GM23338 (cell line): ENCODE data around the gene HLCS. TPM values are rescaled to one million over a fixed set of nuclear protein-coding genes. Genes with fewer than 3 reads are reported as not detected.
A peak's percentile ranks its signal among the peaks of the same experiment; 100 is the strongest.

Experiments used
- ATAC-seq: fragments of 200-7000 bp; cut with Tn5 transposase; 3 replicates; pipeline ENCODE4 v1.9.1; 2020
- DNase-seq: peaks from one replicate; pipeline ENCODE4 v3.0.0-alpha.2; 2015; ENCODE audit warnings: low spot score
- H2AFZ ChIP-seq: fragments of 200-600 bp; sonication (generic); 2 replicates; pipeline ENCODE4 v1.8.0; 2016; ENCODE audit warnings: antibody characterized with exemption, mild to moderate bottlenecking, moderate library complexity
- H3F3A ChIP-seq: fragments of 200-600 bp; sonication (generic); replicated peaks from 2 replicates; pipeline ENCODE4 v1.8.0; 2017; ENCODE audit warnings: antibody characterized with exemption, mixed run types, low read depth
- H3K27ac ChIP-seq: fragments of 200-600 bp; sonication (generic); 2 replicates; pipeline ENCODE4 v1.6.1; 2016; ENCODE audit warnings: low read depth
- H3K27me3 ChIP-seq: fragments of 200-600 bp; sonication (generic); 2 replicates; pipeline ENCODE4 v1.8.0; 2016; ENCODE audit warnings: mild to moderate bottlenecking, mixed run types, moderate library complexity; ENCODE audit not compliant: insufficient read depth
- H3K36me3 ChIP-seq: fragments of 200-600 bp; sonication (generic); 2 replicates; pipeline ENCODE4 v1.8.0; 2016; ENCODE audit warnings: mild to moderate bottlenecking; ENCODE audit not compliant: insufficient read depth
- H3K4me1 ChIP-seq: fragments of 200-600 bp; sonication (generic); 2 replicates; pipeline ENCODE4 v1.8.0; 2016; ENCODE audit warnings: mild to moderate bottlenecking, moderate library complexity; ENCODE audit not compliant: insufficient read depth
- H3K4me2 ChIP-seq: fragments of 200-600 bp; sonication (generic); 2 replicates; pipeline ENCODE4 v1.7.1; 2017; ENCODE audit warnings: mixed run types
- H3K4me3 ChIP-seq: fragments of 200-600 bp; sonication (generic); 2 replicates; pipeline ENCODE4 v1.6.1; 2016; ENCODE audit warnings: mixed run types
- H3K79me2 ChIP-seq: fragments of 200-600 bp; sonication (generic); replicated peaks from 2 replicates; pipeline ENCODE4 v1.8.0; 2017; ENCODE audit warnings: mild to moderate bottlenecking; ENCODE audit not compliant: insufficient read depth
- H3K9me2 ChIP-seq: fragments of 200-600 bp; sonication (generic); 2 replicates; pipeline ENCODE4 v1.8.0; 2017; ENCODE audit not compliant: insufficient read depth
- H4K20me1 ChIP-seq: fragments of 200-600 bp; sonication (generic); replicated peaks from 2 replicates; pipeline ENCODE4 v1.8.0; 2017; ENCODE audit warnings: mild to moderate bottlenecking; ENCODE audit not compliant: insufficient read depth
- H3K27ac Mint-ChIP-seq: 2 replicates; pipeline ENCODE4 v1.8.0; 2020; ENCODE audit warnings: inconsistent platforms, mild to moderate bottlenecking, moderate library complexity, mixed read lengths
- H3K27me3 Mint-ChIP-seq: 3 replicates; pipeline ENCODE4 v1.8.0; 2022; ENCODE audit warnings: low read depth, mild to moderate bottlenecking, moderate library complexity, mixed read lengths, inconsistent platforms; ENCODE audit not compliant: insufficient read depth, poor library complexity
- H3K36me3 Mint-ChIP-seq: 3 replicates; pipeline ENCODE4 v1.8.0; 2021; ENCODE audit warnings: low read depth, mild to moderate bottlenecking, inconsistent platforms, moderate library complexity, mixed read lengths
- H3K4me1 Mint-ChIP-seq: 3 replicates; pipeline ENCODE4 v1.8.0; 2020; ENCODE audit warnings: mild to moderate bottlenecking, inconsistent platforms, mixed read lengths
- H3K4me3 Mint-ChIP-seq: 3 replicates; pipeline ENCODE4 v1.8.0; 2021; ENCODE audit warnings: moderate library complexity, mild to moderate bottlenecking, inconsistent platforms, mixed read lengths
- H3K9me3 Mint-ChIP-seq: 3 replicates; pipeline ENCODE4 v1.8.0; 2020; ENCODE audit warnings: moderate library complexity, mild to moderate bottlenecking, inconsistent platforms, mixed read lengths
- CREB1 ChIP-seq: fragments of 250-450 bp; sonication (Bioruptor Pico); IDR thresholded peaks from 2 replicates; pipeline ENCODE4 v1.5.0; 2020; ENCODE audit warnings: low read depth, mild to moderate bottlenecking, moderate library complexity
- EZH2 ChIP-seq: fragments of 200-600 bp; sonication (generic); IDR thresholded peaks from one replicate; pipeline ENCODE4 v1.8.0; 2017; ENCODE audit warnings: antibody characterized with exemption, mild to moderate bottlenecking, low read depth; ENCODE audit not compliant: unreplicated experiment
- EZH2phosphoT487 ChIP-seq: fragments of 200-600 bp; sonication (generic); IDR thresholded peaks from one replicate; pipeline ENCODE4 v1.8.1; 2018; ENCODE audit warnings: antibody characterized with exemption; ENCODE audit not compliant: unreplicated experiment
- JUNB ChIP-seq: IDR thresholded peaks from one replicate; pipeline ENCODE4 v1.6.1; 2016; ENCODE audit warnings: antibody characterized with exemption; ENCODE audit not compliant: unreplicated experiment
- NANOG ChIP-seq: IDR thresholded peaks from 2 replicates; pipeline ENCODE4 v1.6.1; 2016; ENCODE audit warnings: antibody characterized with exemption, borderline replicate concordance
- POLR2AphosphoS5 ChIP-seq: IDR thresholded peaks from 2 replicates; pipeline ENCODE4 v1.6.1; 2016; ENCODE audit warnings: antibody characterized with exemption, low read depth
- REST ChIP-seq: IDR thresholded peaks from one replicate; pipeline ENCODE4 v1.6.1; 2018; ENCODE audit warnings: antibody characterized with exemption; ENCODE audit not compliant: unreplicated experiment
- STAT1 ChIP-seq: IDR thresholded peaks from one replicate; pipeline ENCODE4 v1.6.1; 2016; ENCODE audit warnings: antibody characterized with exemption; ENCODE audit not compliant: unreplicated experiment
- ZNF114 ChIP-seq: fragments of 250-450 bp; sonication (Bioruptor Pico); IDR thresholded peaks from 2 replicates; pipeline ENCODE4 v1.5.0; 2020; ENCODE audit warnings: mild to moderate bottlenecking, moderate library complexity
- polyA plus RNA-seq: library from polyadenylated mRNA; unstranded; fragments of >200 nt; fragmentation: Nextera tagmentation; extraction: Ambion mirVana; gene quantifications from 2 replicates; pipeline ENCODE4 v1.2.1, GENCODE V29; 2016
- total RNA-seq: library from RNA; depleted of rRNA; stranded (reverse); fragments of >200 nt; shearing (Covaris generic); gene quantifications from 2 replicates; pipeline ENCODE4 v1.2.3, GENCODE V29; 2014
- TF ChIP-seq, protein P1 (sequence below), 2 experiments: fragments of 200-600 bp in 1 of 2; sonication (generic) in 1 of 2; conservative IDR thresholded peaks; 2 replicates each; pipeline versions ENCODE4 v1.5.1 to v1.6.1; 2016 to 2017; ENCODE audit warnings: antibody characterized with exemption in 2 of 2, low read depth in 2 of 2, mild to moderate bottlenecking in 2 of 2, moderate library complexity in 1 of 2
- TF ChIP-seq, protein P2 (sequence below): IDR thresholded peaks from 2 replicates; pipeline ENCODE4 v1.6.1; 2016; ENCODE audit warnings: antibody characterized with exemption

The HLCS gene
- total and polyA plus RNA-seq, 2 experiments from 2014 or later, result 6.1 to 14.7 TPM

GRCh38 chr21:36888466-36888865 is 78.0 kb downstream of the HLCS start:
- Histone ChIP-seq H4K20me1 (no peaks in the 10 kb centered on the region), H3K4me1 (no peaks in the 10 kb centered on the region; the same call in 1 of the 2 replicates), H3K79me2 (no peaks in the 10 kb centered on the region), H3F3A (no peaks in the 10 kb centered on the region), H3K36me3 (peaks cover 8% of the 10 kb centered on the region; the same call in 1 of the 2 replicates), H3K27ac (no peak overlapping the region), H3K27me3 (no peaks in the 10 kb centered on the region), H2AFZ (no peak overlapping the region), H3K4me3 (no peak overlapping the region), H3K9me2 (0 out of 2 replicates have a peak, but pooled peaks cover 4% of the 10 kb centered on the region), H3K4me2 (no peak overlapping the region)
- Mint-ChIP-seq H3K36me3 (peaks cover 16% of the 10 kb centered on the region), H3K9me3 (peaks cover 17% of the 10 kb centered on the region), H3K27me3 (peaks cover 9% of the 10 kb centered on the region), H3K27ac (no peak overlapping the region), H3K4me3 (no peak overlapping the region), H3K4me1 (peaks cover 22% of the 10 kb centered on the region)
- ATAC-seq (no peak), DNase-seq (no peak)
- TF ChIP-seq JUNB (no peak), CREB1 (CRISPR knock-in tag) (no peak)

DNA sequence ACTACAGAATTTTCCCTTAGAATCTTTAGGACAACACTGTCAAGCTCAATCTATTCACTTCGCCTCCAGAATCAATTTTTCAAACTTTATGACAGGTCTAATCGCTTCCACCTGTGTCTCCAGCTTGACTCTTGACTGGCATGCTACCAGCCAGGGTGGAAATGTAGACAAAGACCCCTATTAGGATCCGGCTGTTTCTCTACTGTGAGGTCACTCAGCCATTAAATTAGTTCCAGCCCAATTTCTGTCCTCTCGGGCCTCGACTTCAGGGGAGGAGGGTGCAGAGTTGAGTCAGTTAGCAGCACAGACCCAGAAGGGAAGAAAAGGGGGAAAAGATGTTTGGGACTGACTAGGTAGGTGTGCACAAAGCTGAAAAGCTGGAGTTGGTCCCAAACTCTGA is 78.5 kb downstream of the HLCS start:
- Histone ChIP-seq H2AFZ (no peak overlapping the region), H3K9me2 (0 out of 2 replicates have a peak, but pooled peaks cover 4% of the 10 kb centered on the region), H3K4me3 (no peak overlapping the region), H3F3A (no peaks in the 10 kb centered on the region), H3K4me1 (no peaks in the 10 kb centered on the region; the same call in 1 of the 2 replicates), H3K27ac (no peak overlapping the region), H3K79me2 (no peaks in the 10 kb centered on the region), H3K4me2 (no peak overlapping the region), H3K36me3 (peaks cover 8% of the 10 kb centered on the region; the same call in 1 of the 2 replicates), H3K27me3 (no peaks in the 10 kb centered on the region), H4K20me1 (no peaks in the 10 kb centered on the region)
- no peak for TF ChIP-seq JUNB
- TF ChIP-seq EZH2, result no peak
- TF ChIP-seq, protein P1, sequence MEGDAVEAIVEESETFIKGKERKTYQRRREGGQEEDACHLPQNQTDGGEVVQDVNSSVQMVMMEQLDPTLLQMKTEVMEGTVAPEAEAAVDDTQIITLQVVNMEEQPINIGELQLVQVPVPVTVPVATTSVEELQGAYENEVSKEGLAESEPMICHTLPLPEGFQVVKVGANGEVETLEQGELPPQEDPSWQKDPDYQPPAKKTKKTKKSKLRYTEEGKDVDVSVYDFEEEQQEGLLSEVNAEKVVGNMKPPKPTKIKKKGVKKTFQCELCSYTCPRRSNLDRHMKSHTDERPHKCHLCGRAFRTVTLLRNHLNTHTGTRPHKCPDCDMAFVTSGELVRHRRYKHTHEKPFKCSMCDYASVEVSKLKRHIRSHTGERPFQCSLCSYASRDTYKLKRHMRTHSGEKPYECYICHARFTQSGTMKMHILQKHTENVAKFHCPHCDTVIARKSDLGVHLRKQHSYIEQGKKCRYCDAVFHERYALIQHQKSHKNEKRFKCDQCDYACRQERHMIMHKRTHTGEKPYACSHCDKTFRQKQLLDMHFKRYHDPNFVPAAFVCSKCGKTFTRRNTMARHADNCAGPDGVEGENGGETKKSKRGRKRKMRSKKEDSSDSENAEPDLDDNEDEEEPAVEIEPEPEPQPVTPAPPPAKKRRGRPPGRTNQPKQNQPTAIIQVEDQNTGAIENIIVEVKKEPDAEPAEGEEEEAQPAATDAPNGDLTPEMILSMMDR (conservative IDR thresholded peaks at IDR 0.05; ENCODE audit: low read depth in 2 of 2), result no peak
- TF ChIP-seq CREB1 (CRISPR knock-in tag), result no peak
- no peak for TF ChIP-seq STAT1
- TF ChIP-seq EZH2phosphoT487, result no peak
- no peak for TF ChIP-seq NANOG
- TF ChIP-seq POLR2AphosphoS5, result no peak
- no peak for TF ChIP-seq REST
- TF ChIP-seq, protein P2, sequence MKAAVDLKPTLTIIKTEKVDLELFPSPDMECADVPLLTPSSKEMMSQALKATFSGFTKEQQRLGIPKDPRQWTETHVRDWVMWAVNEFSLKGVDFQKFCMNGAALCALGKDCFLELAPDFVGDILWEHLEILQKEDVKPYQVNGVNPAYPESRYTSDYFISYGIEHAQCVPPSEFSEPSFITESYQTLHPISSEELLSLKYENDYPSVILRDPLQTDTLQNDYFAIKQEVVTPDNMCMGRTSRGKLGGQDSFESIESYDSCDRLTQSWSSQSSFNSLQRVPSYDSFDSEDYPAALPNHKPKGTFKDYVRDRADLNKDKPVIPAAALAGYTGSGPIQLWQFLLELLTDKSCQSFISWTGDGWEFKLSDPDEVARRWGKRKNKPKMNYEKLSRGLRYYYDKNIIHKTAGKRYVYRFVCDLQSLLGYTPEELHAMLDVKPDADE, result no peak
- TF ChIP-seq ZNF114, result no peak
- Mint-ChIP-seq H3K27ac (peak overlapping the region; percentile 35; the same call in 1 of the 2 replicates), H3K36me3 (peaks cover 21% of the 10 kb centered on the region), H3K4me1 (peaks cover 22% of the 10 kb centered on the region), H3K27me3 (peaks cover 9% of the 10 kb centered on the region), H3K9me3 (peaks cover 22% of the 10 kb centered on the region), H3K4me3 (no peak overlapping the region)
- DNase-seq, result no peak
- no peak for ATAC-seq
